K562 (cell line): ENCODE results near the gene SHOX.

Experiments used
- ARNT ChIP-seq, 2 experiments: fragments of 450-650 bp; IDR thresholded peaks; 2 replicates each; pipeline ENCODE4 v1.6.1; 2016; ENCODE audit warnings: mild to moderate bottlenecking in 1 of 2
- CHD2 ChIP-seq: IDR thresholded peaks from 2 replicates; pipeline ENCODE4 v1.6.1; 2011; ENCODE audit warnings: low read depth, low read length
- EZH2 ChIP-seq: IDR thresholded peaks from 2 replicates; pipeline ENCODE4 v1.6.1; 2012; ENCODE audit warnings: low read depth, mild to moderate bottlenecking, inconsistent platforms, low read length, borderline replicate concordance
- KAT7 ChIP-seq: sonication (generic); formaldehyde crosslinking; IDR thresholded peaks from 2 replicates; pipeline ENCODE4 v1.8.0; 2022; ENCODE audit warnings: missing genetic modification reagents, mild to moderate bottlenecking, borderline replicate concordance
- MEIS2 ChIP-seq: fragments of 450-650 bp; IDR thresholded peaks from 2 replicates; pipeline ENCODE4 v1.6.1; 2014; ENCODE audit warnings: mild to moderate bottlenecking; ENCODE audit not compliant: partially characterized antibody
- POLR2A ChIP-seq: fragments of 450-650 bp; conservative IDR thresholded peaks from 2 replicates; pipeline ENCODE4 v1.6.1; 2016
- SMC3 ChIP-seq: conservative IDR thresholded peaks from 2 replicates; pipeline ENCODE4 v1.6.1; 2011; ENCODE audit warnings: low read depth, low read length, improper control_type of control experiment; ENCODE audit not compliant: insufficient read depth
- SP2 ChIP-seq: IDR thresholded peaks from 2 replicates; pipeline ENCODE4 v1.6.1; 2011; ENCODE audit warnings: mild to moderate bottlenecking, low read depth, low read length, moderate library complexity; ENCODE audit not compliant: poor library complexity, severe bottlenecking; ENCODE audit errors: extremely low read depth
- SRF ChIP-seq, 2 experiments: fragments of 250-450, 450-650 bp in 1 of 2; sonication (Bioruptor Pico) in 1 of 2; sonication (generic) in 1 of 2; formaldehyde crosslinking; IDR thresholded peaks; 2 replicates each; pipeline versions ENCODE4 v1.5.0 to v1.5.1; 2020 to 2022; ENCODE audit warnings: mild to moderate bottlenecking in 1 of 2, missing genetic modification reagents in 1 of 2
- ZNF274 ChIP-seq: IDR thresholded peaks from 2 replicates; pipeline ENCODE4 v1.6.1; 2011; ENCODE audit warnings: low read depth, mild to moderate bottlenecking, low read length, moderate library complexity, borderline replicate concordance
- ZNF282 ChIP-seq: sonication (generic); formaldehyde crosslinking; IDR thresholded peaks from 2 replicates; pipeline ENCODE4 v1.8.1; 2023; ENCODE audit warnings: missing genetic modification reagents
- TF ChIP-seq, protein P1 (sequence below): sonication (generic); formaldehyde crosslinking; IDR thresholded peaks from 2 replicates; pipeline ENCODE4 v1.8.1; 2023; ENCODE audit warnings: mild to moderate bottlenecking, missing genetic modification reagents

DNA sequence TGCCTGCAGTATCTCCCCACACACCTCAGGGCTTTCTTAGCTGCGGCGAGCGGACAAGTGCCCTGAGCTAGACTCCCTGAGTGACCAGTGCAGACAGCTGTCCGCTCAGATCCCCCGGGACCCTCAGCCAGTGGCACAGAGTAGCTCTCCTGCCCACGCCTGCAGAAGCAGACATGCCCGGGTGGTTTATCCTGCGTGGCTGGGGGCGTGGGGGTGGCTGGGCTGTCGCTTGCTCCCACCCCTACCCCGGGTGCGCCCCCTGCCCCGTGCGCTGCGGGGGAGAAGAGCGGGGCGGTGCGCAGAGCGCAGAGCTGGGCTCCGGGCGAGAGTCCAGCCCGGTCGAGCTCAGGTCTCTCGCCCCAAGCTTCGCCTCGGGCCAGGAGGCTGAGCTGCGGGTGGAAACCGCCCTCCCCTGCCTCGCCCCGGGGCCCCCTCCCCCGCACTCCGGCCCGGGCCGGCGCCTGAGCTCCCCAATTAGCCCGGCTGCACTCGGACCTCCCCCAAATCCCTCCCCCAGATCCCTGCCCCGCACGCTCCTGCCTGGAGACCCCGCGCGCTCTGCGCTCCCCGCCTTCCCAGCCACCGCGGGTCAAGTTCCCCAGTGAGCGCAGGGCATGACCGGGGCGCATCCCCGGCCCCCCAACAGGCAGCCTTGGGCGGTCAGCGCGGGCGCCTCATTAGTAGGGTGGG is 11.7 kb upstream of the SHOX start:
- TF ChIP-seq POLR2A (no peak), ARNT (IDR thresholded peaks at IDR 0.05) (no peak), KAT7 (CRISPR knock-in tag) (no peak), MEIS2 (no peak), ZNF274 (no peak), ZNF282 (CRISPR knock-in tag) (no peak), SRF (CRISPR knock-in tag; IDR thresholded peaks at IDR 0.05) (no peak), CHD2 (no peak), SP2 (no peak), EZH2 (no peak), SMC3 (no peak)
- TF ChIP-seq, protein P1, sequence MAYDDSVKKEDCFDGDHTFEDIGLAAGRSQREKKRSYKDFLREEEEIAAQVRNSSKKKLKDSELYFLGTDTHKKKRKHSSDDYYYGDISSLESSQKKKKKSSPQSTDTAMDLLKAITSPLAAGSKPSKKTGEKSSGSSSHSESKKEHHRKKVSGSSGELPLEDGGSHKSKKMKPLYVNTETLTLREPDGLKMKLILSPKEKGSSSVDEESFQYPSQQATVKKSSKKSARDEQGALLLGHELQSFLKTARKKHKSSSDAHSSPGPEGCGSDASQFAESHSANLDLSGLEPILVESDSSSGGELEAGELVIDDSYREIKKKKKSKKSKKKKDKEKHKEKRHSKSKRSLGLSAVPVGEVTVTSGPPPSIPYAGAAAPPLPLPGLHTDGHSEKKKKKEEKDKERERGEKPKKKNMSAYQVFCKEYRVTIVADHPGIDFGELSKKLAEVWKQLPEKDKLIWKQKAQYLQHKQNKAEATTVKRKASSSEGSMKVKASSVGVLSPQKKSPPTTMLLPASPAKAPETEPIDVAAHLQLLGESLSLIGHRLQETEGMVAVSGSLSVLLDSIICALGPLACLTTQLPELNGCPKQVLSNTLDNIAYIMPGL (CRISPR knock-in tag): no peak
